ENCODE data around the gene HELQ. TPM values are rescaled to one million over a fixed set of nuclear protein-coding genes. Genes with fewer than 3 reads are reported as not detected.
A peak's percentile ranks its signal among the peaks of the same experiment; 100 is the strongest.

HELQ gene

GRCh38 chr4:83358410-83358809 is 97.2 kb downstream of the HELQ start:
- H4K91ac ChIP-seq (ENCODE audit: low read length) = no peak overlapping the region
- no peak overlapping the region for H3K4ac ChIP-seq (ENCODE audit: low read depth in 1 of 2, low read length in 2 of 2)
- H3K4me1 ChIP-seq (ENCODE audit: control insufficient read depth, insufficient read depth, low read depth, low read length) = peaks cover 3% of the 10 kb centered on the region
- no peaks in the 10 kb centered on the region for H3K9me3 ChIP-seq (ENCODE audit: control insufficient read depth, low read length)
- no peak overlapping the region for H3K23ac ChIP-seq (ENCODE audit: low read length in 2 of 2)
- no peaks in the 10 kb centered on the region for H3K36me3 ChIP-seq (ENCODE audit: control insufficient read depth in 1 of 2, insufficient read depth in 2 of 2, low read depth in 1 of 2, low read length in 2 of 2)
- H3K79me1 ChIP-seq (replicated peaks; ENCODE audit: low read length, poor library complexity, severe bottlenecking) = no peaks in the 10 kb centered on the region
- no peak overlapping the region for H2BK15ac ChIP-seq (ENCODE audit: low read depth, poor library complexity, severe bottlenecking)
- H2BK5ac ChIP-seq (ENCODE audit: low read depth, low read length, poor library complexity, severe bottlenecking) = no peak overlapping the region
- H2AFZ ChIP-seq (ENCODE audit: low read depth, low read length) = no peak overlapping the region
- 33% methylated on average over 1 of the region's 1 CpG for WGBS
- H3K9ac ChIP-seq (ENCODE audit: low read length) = peak overlapping the region; percentile 37
- H3K4me3 ChIP-seq (ENCODE audit: insufficient read depth in 1 of 2, low read depth in 1 of 2, low read length in 2 of 2) = no peak overlapping the region
- H2BK120ac ChIP-seq (ENCODE audit: low read depth, low read length) = no peak overlapping the region
- no peak overlapping the region for H2BK12ac ChIP-seq (ENCODE audit: low read length in 2 of 2)
- H3K4me2 ChIP-seq (ENCODE audit: low read length, poor library complexity, severe bottlenecking) = no peak overlapping the region
- no peak overlapping the region for H3K18ac ChIP-seq (ENCODE audit: low read depth in 1 of 2, low read length in 2 of 2)
- H4K8ac ChIP-seq (ENCODE audit: low read length) = no peak overlapping the region
- H3K14ac ChIP-seq (ENCODE audit: low read length in 2 of 2) = no peak overlapping the region
- H2AK5ac ChIP-seq (ENCODE audit: low read length, severe bottlenecking) = no peak overlapping the region
- DNase-seq = peak; percentile 78
- H3K27ac ChIP-seq (ENCODE audit: low read length, poor library complexity, severe bottlenecking) = peak overlapping the region; percentile 86
- H3K27me3 ChIP-seq (ENCODE audit: control insufficient read depth in 1 of 2, insufficient read depth in 1 of 2, low read length in 2 of 2) = no peaks in the 10 kb centered on the region

Small RNA genes lying within 50 kb of the gene (small RNA-seq; reads per million reads assigned to genes)
- gene AC114781.5 (ENCODE audit: low read depth) = not detected

All from mesenchymal stem cell (in vitro differentiated cells and primary cell).